ENCODE results near the gene WDFY4. TPM values are rescaled to one million over a fixed set of nuclear protein-coding genes. Genes with fewer than 3 reads are reported as not detected.

The WDFY4 gene
- polyA plus RNA-seq, 1 of the 3 experiments (the other 2 are of a cell fraction): not detected

- Histone ChIP-seq H3K27ac (ENCODE audit: low read depth in 2 of 2, low read length in 1 of 2) (no peak overlapping the region), H4K20me1 (ENCODE audit: insufficient read depth) (no peaks in the 10 kb centered on the region), H3K79me2 (ENCODE audit: insufficient read depth) (no peaks in the 10 kb centered on the region), H3F3A (replicated peaks; ENCODE audit: insufficient read depth) (no peaks in the 10 kb centered on the region), H3K9me3 (no peaks in the 10 kb centered on the region), H3K27me3 (ENCODE audit: insufficient read depth) (no peaks in the 10 kb centered on the region), H3K4me3 (ENCODE audit: low read depth in 2 of 2, low read length in 1 of 2) (no peak overlapping the region), H3K36me3 (replicated peaks in 1 of 2; ENCODE audit: control insufficient read depth in 1 of 2, insufficient read depth in 2 of 2, low read length in 1 of 2) (no peaks in the 10 kb centered on the region), H3K9ac (no peak overlapping the region), H3K4me2 (no peak overlapping the region), H3K9me2 (no peaks in the 10 kb centered on the region), H2AFZ (ENCODE audit: low read depth) (no peak overlapping the region), H3K4me1 (ENCODE audit: control insufficient read depth in 1 of 2, insufficient read depth in 2 of 2, low read depth in 1 of 2, low read length in 1 of 2) (no peaks in the 10 kb centered on the region)
- ChIA-PET POLR2A (no interaction called here), CTCF (interaction anchor here (1.0 kb wide), 1 partner anchor 14 kb away, joined by 3 read pairs; no protein-coding TSS in a partner anchor)
- WGBS (ENCODE audit: low lambda C conversion rate): 27% methylated on average over 5 of the region's 5 CpGs
- DNase-seq: no peak
- TF ChIP-seq REST (IDR thresholded peaks at IDR 0.05; ENCODE audit: low read depth, low read length): no peak
- TF ChIP-seq EZH2phosphoT487 (IDR thresholded peaks at IDR 0.05; ENCODE audit: borderline replicate concordance, low read depth): no peak
- TF ChIP-seq JUND (IDR thresholded peaks at IDR 0.05): no peak
- TF ChIP-seq PBX3 (IDR thresholded peaks at IDR 0.05): no peak
- TF ChIP-seq GABPA (IDR thresholded peaks at IDR 0.05; ENCODE audit: low read depth): no peak
- no peak for TF ChIP-seq RFX5 (IDR thresholded peaks at IDR 0.05; ENCODE audit: low read length)
- TF ChIP-seq FOXM1 (IDR thresholded peaks at IDR 0.05; ENCODE audit: low read depth): no peak
- no peak for TF ChIP-seq CTCF (IDR thresholded peaks at IDR 0.05)
- TF ChIP-seq NRF1 (IDR thresholded peaks at IDR 0.05; ENCODE audit: low read depth, low read length): no peak
- TF ChIP-seq CHD2 (IDR thresholded peaks at IDR 0.05; ENCODE audit: low read length, partially characterized antibody): no peak
Observed at GRCh38 chr10:48750991-48751390, 66.3 kb downstream of the WDFY4 start.

- CTCF ChIA-PET: no interaction called here
- Histone ChIP-seq H3K4me1 (ENCODE audit: control insufficient read depth in 1 of 2, insufficient read depth in 2 of 2, low read depth in 1 of 2, low read length in 1 of 2) (no peaks in the 10 kb centered on the region), H3K27ac (ENCODE audit: low read depth in 2 of 2, low read length in 1 of 2) (no peak overlapping the region), H3K4me2 (no peak overlapping the region), H3K36me3 (replicated peaks in 1 of 2; ENCODE audit: control insufficient read depth in 1 of 2, insufficient read depth in 2 of 2, low read length in 1 of 2) (no peaks in the 10 kb centered on the region), H3K79me2 (ENCODE audit: insufficient read depth) (no peaks in the 10 kb centered on the region), H2AFZ (ENCODE audit: low read depth) (no peak overlapping the region), H3K27me3 (ENCODE audit: insufficient read depth) (no peaks in the 10 kb centered on the region), H4K20me1 (ENCODE audit: insufficient read depth) (no peaks in the 10 kb centered on the region), H3K9ac (no peak overlapping the region), H3F3A (replicated peaks; ENCODE audit: insufficient read depth) (no peaks in the 10 kb centered on the region), H3K4me3 (ENCODE audit: low read depth in 2 of 2, low read length in 1 of 2) (no peak overlapping the region), H3K9me2 (0 out of 2 replicates have a peak, but pooled peaks cover 3% of the 10 kb centered on the region), H3K9me3 (no peaks in the 10 kb centered on the region)
- 14% methylated on average over 5 of the region's 5 CpGs for WGBS (ENCODE audit: low lambda C conversion rate)
- no peak for DNase-seq
- no peak for TF ChIP-seq EZH2phosphoT487 (IDR thresholded peaks at IDR 0.05; ENCODE audit: borderline replicate concordance, low read depth)
- POLR2A ChIA-PET: no interaction called here
Observed at GRCh38 chr10:48751730-48752129, 67.1 kb downstream of the WDFY4 start.
